Neuronal stem cell (in vitro differentiated cells): Measurements from ENCODE around the gene TRERF1.

Experiments
- DNase-seq: peaks from one replicate; pipeline ENCODE4 v3.0.0-alpha.2; 2013; ENCODE audit warnings: low spot score
- H2AFZ ChIP-seq: one replicate; pipeline ENCODE4 v1.6.1; 2013; ENCODE audit warnings: mild to moderate bottlenecking, low read length, inconsistent platforms
- H2AK5ac ChIP-seq: 2 replicates; pipeline ENCODE4 v1.6.1; 2013; ENCODE audit warnings: low read depth, mild to moderate bottlenecking, inconsistent platforms, low read length, moderate library complexity, mixed read lengths
- H2BK120ac ChIP-seq: 2 replicates; pipeline ENCODE4 v1.6.1; 2013; ENCODE audit warnings: low read depth, mild to moderate bottlenecking, inconsistent platforms, low read length, moderate library complexity, mixed read lengths
- H2BK12ac ChIP-seq: one replicate; pipeline ENCODE4 v1.6.1; 2013; ENCODE audit warnings: low read length, inconsistent platforms
- H2BK15ac ChIP-seq: 2 replicates; pipeline ENCODE4 v1.6.1; 2013; ENCODE audit warnings: mild to moderate bottlenecking, low read length, inconsistent platforms, mixed read lengths
- H2BK5ac ChIP-seq: one replicate; pipeline ENCODE4 v1.6.1; 2013; ENCODE audit warnings: inconsistent platforms, mild to moderate bottlenecking, low read length, moderate library complexity
- H3K14ac ChIP-seq: one replicate; pipeline ENCODE4 v1.6.1; 2013; ENCODE audit warnings: low read length, inconsistent platforms
- H3K18ac ChIP-seq: 2 replicates; pipeline ENCODE4 v1.6.1; 2013; ENCODE audit warnings: low read length, inconsistent platforms
- H3K23ac ChIP-seq: 2 replicates; pipeline ENCODE4 v1.6.1; 2013; ENCODE audit warnings: low read depth, mild to moderate bottlenecking, mixed read lengths, low read length, inconsistent platforms; ENCODE audit not compliant: poor library complexity
- H3K27ac ChIP-seq: replicated peaks from 3 replicates; pipeline ENCODE4 v1.5.1; 2013; ENCODE audit warnings: low read length, inconsistent platforms
- H3K27me3 ChIP-seq, 3 experiments: 2 replicates each; pipeline ENCODE4 v1.6.1; 2013; ENCODE audit warnings: low read length in 3 of 3, mild to moderate bottlenecking in 2 of 3, inconsistent platforms in 1 of 3, low read depth in 1 of 3, mixed read lengths in 1 of 3, moderate library complexity in 1 of 3; ENCODE audit not compliant: control insufficient read depth in 3 of 3, insufficient read depth in 3 of 3
- H3K36me3 ChIP-seq, 2 donors: replicated peaks in 1 of 2; 2 replicates each; pipeline ENCODE4 v1.6.1; 2013; ENCODE audit warnings: low read length in 2 of 2; ENCODE audit not compliant: control insufficient read depth in 2 of 2, insufficient read depth in 2 of 2
- H3K4ac ChIP-seq: 2 replicates; pipeline ENCODE4 v1.6.1; 2013; ENCODE audit warnings: inconsistent platforms, mild to moderate bottlenecking, low read length, moderate library complexity
- H3K4me1 ChIP-seq, 2 donors: 1 replicate in 1 of 2; 2 replicates in 1 of 2; pipeline ENCODE4 v1.6.1; 2013; ENCODE audit warnings: low read length in 2 of 2, low read depth in 1 of 2; ENCODE audit not compliant: control insufficient read depth in 2 of 2, insufficient read depth in 1 of 2
- H3K4me2 ChIP-seq: one replicate; pipeline ENCODE4 v1.6.1; 2013; ENCODE audit warnings: mild to moderate bottlenecking, low read length, inconsistent platforms; ENCODE audit not compliant: insufficient read depth, poor library complexity, severe bottlenecking
- H3K4me3 ChIP-seq, 2 donors: 2 replicates each; pipeline ENCODE4 v1.5.1; 2013; ENCODE audit warnings: low read length in 2 of 2, mild to moderate bottlenecking in 2 of 2, inconsistent platforms in 1 of 2, moderate library complexity in 1 of 2
- H3K79me1 ChIP-seq: one replicate; pipeline ENCODE4 v1.6.1; 2013; ENCODE audit warnings: low read depth, mild to moderate bottlenecking, inconsistent platforms, low read length, moderate library complexity
- H3K9ac ChIP-seq: one replicate; pipeline ENCODE4 v1.6.1; 2013; ENCODE audit warnings: mild to moderate bottlenecking, low read depth, low read length, inconsistent platforms; ENCODE audit not compliant: poor library complexity
- H3K9me3 ChIP-seq, 2 donors: replicated peaks in 1 of 2; 2 replicates each; pipeline versions ENCODE3 to v1.6.1; 2013; ENCODE audit warnings: low read length in 2 of 2, mild to moderate bottlenecking in 2 of 2, inconsistent platforms in 1 of 2, low read depth in 1 of 2, mixed read lengths in 1 of 2, moderate library complexity in 1 of 2; ENCODE audit not compliant: control insufficient read depth in 2 of 2, insufficient read depth in 1 of 2
- H4K8ac ChIP-seq: one replicate; pipeline ENCODE4 v1.6.1; 2013; ENCODE audit warnings: low read depth, mild to moderate bottlenecking, inconsistent platforms, low read length, moderate library complexity
- H4K91ac ChIP-seq: one replicate; pipeline ENCODE4 v1.6.1; 2013; ENCODE audit warnings: low read length, low read depth, mild to moderate bottlenecking, inconsistent platforms; ENCODE audit not compliant: poor library complexity
- WGBS, 2 donors: extraction: QIAGEN DNeasy Blood & Tissue Kit; methylation state at CpG; one replicate each; pipeline ENCODE4 v1.1.7; 2013; ENCODE audit warnings: missing lambda C conversion rate in 2 of 2, mixed read lengths in 1 of 2; ENCODE audit not compliant: insufficient read length in 2 of 2, insufficient replicate concordance in 1 of 2; ENCODE audit errors: extremely low coverage in 2 of 2; 5-methylcytosine and 5-hydroxymethylcytosine counted together

Gene TRERF1

GRCh38 chr6:42441697-42442081 is 10.0 kb downstream of the TRERF1 start:
- Histone ChIP-seq H3K4me2 (peak overlapping the region; percentile 32), H3K4me1 (peaks cover 35% of the 10 kb centered on the region in 2 donors), H3K27me3 (no peaks in the 10 kb centered on the region), H2BK120ac (no peak overlapping the region), H2AK5ac (no peak overlapping the region), H4K91ac (no peak overlapping the region), H3K27ac (peak overlapping the region; percentile 92), H2BK15ac (no peak overlapping the region), H2AFZ (peak overlapping the region; percentile 15), H2BK5ac (no peak overlapping the region), H3K4ac (no peak overlapping the region), H3K79me1 (peaks cover 3% of the 10 kb centered on the region), H3K36me3 (peaks cover 0 to 8% of the 10 kb centered on the region in 2 donors), H3K23ac (no peak overlapping the region), H3K4me3 (no peak overlapping the region), H3K9ac (no peak overlapping the region), H2BK12ac (no peak overlapping the region), H3K18ac (peak overlapping the region; percentile 38), H3K9me3 (no peaks in the 10 kb centered on the region), H4K8ac (no peak overlapping the region), H3K14ac (no peak overlapping the region)
- DNase-seq: peak; percentile 62
- WGBS, 2 donors: no CpG with 5 or more reads among the region's 5 CpGs

GRCh38 chr6:42440778-42441696 is 10.7 kb downstream of the TRERF1 start:
- no peak overlapping the region for H3K4ac ChIP-seq
- peak overlapping the region; percentile 15 for H2AFZ ChIP-seq
- H4K8ac ChIP-seq: no peak overlapping the region
- no peak overlapping the region for H2AK5ac ChIP-seq
- H3K4me2 ChIP-seq: peak overlapping the region; percentile 42
- DNase-seq: no peak
- H4K91ac ChIP-seq: no peak overlapping the region
- H3K27me3 ChIP-seq: no peaks in the 10 kb centered on the region
- no peaks in the 10 kb centered on the region for H3K9me3 ChIP-seq
- peak overlapping the region in 1 of 2 donors; percentile 15 for H3K4me3 ChIP-seq
- no peak overlapping the region for H3K14ac ChIP-seq
- no peak overlapping the region for H2BK15ac ChIP-seq
- no peak overlapping the region for H2BK120ac ChIP-seq
- peaks cover 35% of the 10 kb centered on the region in 2 donors for H3K4me1 ChIP-seq
- no peak overlapping the region for H3K18ac ChIP-seq
- H2BK5ac ChIP-seq: no peak overlapping the region
- peaks cover 0 to 4% of the 10 kb centered on the region in 2 donors for H3K36me3 ChIP-seq
- peak overlapping the region; percentile 92 for H3K27ac ChIP-seq
- no CpG with 5 or more reads among the region's 12 CpGs for WGBS, 2 donors
- H3K9ac ChIP-seq: no peak overlapping the region
- peaks cover 3% of the 10 kb centered on the region for H3K79me1 ChIP-seq
- H3K23ac ChIP-seq: no peak overlapping the region
- H2BK12ac ChIP-seq: no peak overlapping the region

GRCh38 chr6:42440027-42440426 is 11.7 kb downstream of the TRERF1 start:
- Histone ChIP-seq H2BK15ac (no peak overlapping the region), H2AK5ac (no peak overlapping the region), H4K8ac (no peak overlapping the region), H3K27me3 (no peaks in the 10 kb centered on the region), H2BK12ac (no peak overlapping the region), H3K4me1 (peaks cover 35% of the 10 kb centered on the region in 2 donors), H3K9ac (no peak overlapping the region), H3K27ac (no peak overlapping the region), H3K9me3 (peaks cover 0 to 3% of the 10 kb centered on the region in 2 donors), H3K36me3 (peaks cover 0 to 4% of the 10 kb centered on the region in 2 donors), H4K91ac (no peak overlapping the region), H3K23ac (no peak overlapping the region), H2BK5ac (no peak overlapping the region), H3K18ac (no peak overlapping the region), H3K4me2 (no peak overlapping the region), H3K4ac (no peak overlapping the region), H3K4me3 (no peak overlapping the region), H2BK120ac (no peak overlapping the region), H3K14ac (no peak overlapping the region), H2AFZ (no peak overlapping the region), H3K79me1 (peaks cover 5% of the 10 kb centered on the region)
- no peak for DNase-seq
- WGBS, 2 donors: no CpG with 5 or more reads among the region's 6 CpGs

GRCh38 chr6:42436825-42437224 is 14.9 kb downstream of the TRERF1 start:
- H3K4me1 ChIP-seq: peaks cover 19 to 23% of the 10 kb centered on the region in 2 donors
- H3K9ac ChIP-seq: no peak overlapping the region
- no peak overlapping the region for H3K27ac ChIP-seq
- H2BK15ac ChIP-seq: no peak overlapping the region
- no peak overlapping the region for H3K18ac ChIP-seq
- H3K79me1 ChIP-seq: peaks cover 5% of the 10 kb centered on the region
- no peaks in the 10 kb centered on the region for H3K27me3 ChIP-seq
- H4K8ac ChIP-seq: no peak overlapping the region
- no peak for DNase-seq
- no peak overlapping the region for H3K23ac ChIP-seq
- no peak overlapping the region for H2BK5ac ChIP-seq
- H4K91ac ChIP-seq: no peak overlapping the region
- H3K36me3 ChIP-seq: peaks cover 1 to 9% of the 10 kb centered on the region in 2 donors
- no peak overlapping the region for H3K4me3 ChIP-seq
- no peak overlapping the region for H2AFZ ChIP-seq
- no peak overlapping the region for H3K4ac ChIP-seq
- H2BK120ac ChIP-seq: no peak overlapping the region
- no peak overlapping the region for H2BK12ac ChIP-seq
- H3K4me2 ChIP-seq: no peak overlapping the region
- no peak overlapping the region for H3K14ac ChIP-seq
- H2AK5ac ChIP-seq: no peak overlapping the region
- no CpG with 5 or more reads among the region's 2 CpGs for WGBS, 2 donors
- peaks cover 8 to 17% of the 10 kb centered on the region in 2 donors for H3K9me3 ChIP-seq
